Keratinocyte (primary cell): Measurements from ENCODE around the gene STARD3.

ENCODE experiments used
- CTCF ChIP-seq, 3 experiments: IDR thresholded peaks in 1 of 3; conservative IDR thresholded peaks in 1 of 3; optimal IDR thresholded peaks in 1 of 3; 2 replicates in 2 of 3; 3 replicates in 1 of 3; pipeline versions ENCODE3 to v1.5.1; 2011; ENCODE audit warnings: low read length in 3 of 3, mild to moderate bottlenecking in 3 of 3, moderate library complexity in 2 of 3, control low read depth in 1 of 3, inconsistent platforms in 1 of 3; ENCODE audit not compliant: insufficient read depth in 2 of 3; ENCODE audit errors: extremely low read depth in 1 of 3
- EZH2 ChIP-seq: IDR thresholded peaks from one replicate; pipeline ENCODE4 v1.6.1; 2012; ENCODE audit warnings: inconsistent platforms, mild to moderate bottlenecking, low read length, moderate library complexity

GRCh38 chr17:39593371-39593770, 43.6 kb upstream of the STARD3 start:
- TF ChIP-seq CTCF (optimal IDR thresholded peaks at IDR 0.05 in 1 of 3, IDR thresholded peaks at IDR 0.05 in 1 of 3, conservative IDR thresholded peaks at IDR 0.05 in 1 of 3; ENCODE audit: extremely low read depth in 1 of 3, insufficient read depth in 2 of 3, low read length in 3 of 3) (no peak), EZH2 (no peak)
